Natural killer cell (primary cell): ENCODE data around the gene AFAP1L2. TPM values are rescaled to one million over a fixed set of nuclear protein-coding genes. Genes with fewer than 3 reads are reported as not detected.

Experiments used
- ATAC-seq, 3 donors: fragments of 150-1000 bp in 2 of 3; fragments of 200-7000 bp in 1 of 3; cut with Tn5 transposase; 1 replicate in 1 of 3; 2 replicates in 2 of 3; pipeline ENCODE4 v1.10.0; 2021; ENCODE audit warnings: mild to moderate bottlenecking in 2 of 3, moderate library complexity in 2 of 3
- DNase-seq, 2 donors: peaks; one replicate each; pipeline versions ENCODE4 v3.0.0 to v3.0.0-alpha.2; 2013 to 2021; ENCODE audit warnings: mixed read lengths in 1 of 2
- H3K27ac ChIP-seq: one replicate; pipeline ENCODE4 v1.5.1; 2013; ENCODE audit warnings: mild to moderate bottlenecking, low read length
- H3K27me3 ChIP-seq: one replicate; pipeline ENCODE4 v1.6.1; 2013; ENCODE audit warnings: low read length; ENCODE audit not compliant: control insufficient read depth, insufficient read depth
- H3K36me3 ChIP-seq: one replicate; pipeline ENCODE4 v1.6.1; 2013; ENCODE audit warnings: low read length; ENCODE audit not compliant: control insufficient read depth, insufficient read depth
- H3K4me1 ChIP-seq: one replicate; pipeline ENCODE4 v1.6.1; 2013; ENCODE audit warnings: low read length; ENCODE audit not compliant: control insufficient read depth, insufficient read depth
- H3K4me3 ChIP-seq: one replicate; pipeline ENCODE4 v1.5.1; 2013; ENCODE audit warnings: low read length
- H3K9me3 ChIP-seq: one replicate; pipeline ENCODE4 v1.6.1; 2013; ENCODE audit warnings: low read length; ENCODE audit not compliant: control insufficient read depth, insufficient read depth
- H3K27ac Mint-ChIP-seq, 2 donors: one replicate each; pipeline ENCODE4 v1.8.0; 2022; ENCODE audit warnings: mild to moderate bottlenecking in 2 of 2, mixed read lengths in 2 of 2, moderate library complexity in 1 of 2
- H3K27me3 Mint-ChIP-seq, 2 donors: one replicate each; pipeline ENCODE4 v1.8.0; 2022; ENCODE audit warnings: low read depth in 2 of 2, mixed read lengths in 2 of 2
- H3K36me3 Mint-ChIP-seq: one replicate; pipeline ENCODE4 v1.8.0; 2022; ENCODE audit warnings: mixed read lengths
- H3K4me1 Mint-ChIP-seq, 2 donors: one replicate each; pipeline ENCODE4 v1.8.0; 2022; ENCODE audit warnings: mixed read lengths in 2 of 2
- H3K4me3 Mint-ChIP-seq: one replicate; pipeline ENCODE4 v1.8.0; 2022; ENCODE audit warnings: mild to moderate bottlenecking, moderate library complexity, mixed read lengths
- H3K9me3 Mint-ChIP-seq, 2 donors: one replicate each; pipeline ENCODE4 v1.8.0; 2022; ENCODE audit warnings: mixed read lengths in 2 of 2
- CTCF ChIP-seq: fragments of 200-600 bp; IDR thresholded peaks from one replicate; pipeline ENCODE4 v1.8.0; 2022; ENCODE audit warnings: antibody characterized with exemption
- whole genome bisulfite sequencing: methylation state at CpG from one replicate; pipeline ENCODE4 v1.1.7; 2013; ENCODE audit warnings: missing lambda C conversion rate; ENCODE audit not compliant: insufficient coverage; 5-methylcytosine and 5-hydroxymethylcytosine counted together
- intact Hi-C: fragments of 100-400 bp; cut with micrococcal nuclease; formaldehyde crosslinking; loops from one replicate; pipeline ENCODE4 v1.14.2; 2022
- total RNA-seq, 4 donors: library from RNA; stranded (reverse); fragments of 120-200 nt in 1 of 4; gene quantifications; one replicate each; pipeline versions ENCODE4 v1.2.3 to v1.2.4, GENCODE V29; 2013 to 2022

The AFAP1L2 gene
- total RNA-seq, 3 donors from 2014 or later (not counting 1 experiment from before 2014, with no cell fraction given) = 0.66 to 2.8 (median 1.3) TPM

DNA sequence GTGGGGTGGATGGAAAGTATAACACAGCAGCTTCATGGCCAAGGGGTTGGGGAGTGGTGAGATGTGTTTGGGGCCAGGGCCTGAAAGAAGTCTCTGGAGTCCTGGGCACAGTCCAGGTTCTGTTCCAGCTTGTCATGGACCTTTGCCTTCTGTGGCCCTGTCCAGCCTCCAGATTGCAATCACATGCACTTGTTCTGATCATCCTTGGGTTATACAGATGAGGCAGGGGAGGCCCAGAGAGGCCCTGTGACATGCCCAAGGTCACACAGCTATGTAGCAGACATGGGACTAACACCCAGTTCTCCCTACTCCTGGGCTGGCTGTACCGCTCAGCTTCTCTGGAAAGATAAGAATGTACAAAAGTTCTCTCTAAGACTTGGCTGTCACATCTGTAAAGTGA, 153.6 kb downstream of the AFAP1L2 start:
- Mint-ChIP-seq H3K27me3 (peaks cover 2 to 4% of the 10 kb centered on the region in 2 donors), H3K9me3 (no peaks in the 10 kb centered on the region), H3K4me1 (no peaks in the 10 kb centered on the region), H3K4me3 (no peak overlapping the region), H3K36me3 (no peaks in the 10 kb centered on the region), H3K27ac (no peak overlapping the region)
- DNase-seq (no peak), ATAC-seq (no peak)
- Histone ChIP-seq H3K27ac (no peak overlapping the region), H3K36me3 (no peaks in the 10 kb centered on the region), H3K27me3 (no peaks in the 10 kb centered on the region), H3K4me3 (no peak overlapping the region), H3K9me3 (no peaks in the 10 kb centered on the region), H3K4me1 (no peaks in the 10 kb centered on the region)
- no peak for TF ChIP-seq CTCF
- intact Hi-C loops = no loop called here
- WGBS = 86% methylated on average over 1 of the region's 1 CpG

DNA sequence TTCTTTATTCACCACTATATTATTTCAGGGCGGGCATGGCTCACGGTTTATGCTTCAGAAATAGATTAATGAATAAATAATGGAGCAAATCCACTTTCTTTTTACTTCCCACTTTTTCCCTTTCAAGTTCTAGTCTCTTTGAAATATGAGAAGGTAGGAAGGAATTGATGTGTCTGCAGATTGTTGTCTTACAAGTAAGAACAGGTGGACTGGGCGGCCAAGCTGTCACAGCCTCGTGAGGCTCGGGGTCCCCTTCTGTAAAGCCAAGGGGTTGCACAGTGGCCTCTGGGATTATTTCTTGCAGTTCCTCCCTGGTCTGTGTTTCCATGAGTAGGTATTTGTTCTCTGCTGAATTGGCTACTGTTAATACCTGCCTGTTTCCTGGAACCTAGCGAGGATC, 154.1 kb downstream of the AFAP1L2 start:
- Histone ChIP-seq H3K36me3 (no peaks in the 10 kb centered on the region), H3K27me3 (no peaks in the 10 kb centered on the region), H3K4me3 (no peak overlapping the region), H3K27ac (no peak overlapping the region), H3K9me3 (no peaks in the 10 kb centered on the region), H3K4me1 (no peaks in the 10 kb centered on the region)
- Mint-ChIP-seq H3K27me3 (peaks cover 4 to 7% of the 10 kb centered on the region in 2 donors), H3K4me1 (no peaks in the 10 kb centered on the region), H3K9me3 (no peaks in the 10 kb centered on the region), H3K4me3 (no peak overlapping the region), H3K36me3 (no peaks in the 10 kb centered on the region), H3K27ac (no peak overlapping the region)
- WGBS = 87% methylated on average over 4 of the region's 6 CpGs
- no peak for ATAC-seq
- no peak for DNase-seq
- intact Hi-C loops = no loop called here
- TF ChIP-seq CTCF = no peak

- Histone ChIP-seq H3K4me1 (no peaks in the 10 kb centered on the region), H3K36me3 (no peaks in the 10 kb centered on the region), H3K9me3 (no peaks in the 10 kb centered on the region), H3K4me3 (no peak overlapping the region), H3K27me3 (no peaks in the 10 kb centered on the region), H3K27ac (no peak overlapping the region)
- H3K9me3 Mint-ChIP-seq = no peaks in the 10 kb centered on the region
- no peak overlapping the region for H3K27ac Mint-ChIP-seq
- H3K4me3 Mint-ChIP-seq = no peak overlapping the region
- no peaks in the 10 kb centered on the region for H3K4me1 Mint-ChIP-seq
- TF ChIP-seq CTCF = no peak
- ATAC-seq = no peak
- intact Hi-C loops = no loop called here
- 92% methylated on average over 6 of the region's 7 CpGs for WGBS
- no peak for DNase-seq
- H3K27me3 Mint-ChIP-seq = peaks cover 23 to 33% of the 10 kb centered on the region in 2 donors
- H3K36me3 Mint-ChIP-seq = no peaks in the 10 kb centered on the region
Observed at GRCh38 chr10:114246679-114247305, 157.5 kb downstream of the AFAP1L2 start.
